Activated naive CD8-positive, alpha-beta T cell (primary cell): Measurements from ENCODE around the gene AKT1S1.

Experiments
- H3K27ac Mint-ChIP-seq: one replicate; pipeline ENCODE4 v1.8.0; 2021; ENCODE audit warnings: mixed read lengths
- H3K27me3 Mint-ChIP-seq: one replicate; pipeline ENCODE4 v1.8.0; 2021; ENCODE audit warnings: mixed read lengths
- H3K36me3 Mint-ChIP-seq: one replicate; pipeline ENCODE4 v1.8.0; 2021; ENCODE audit warnings: mixed read lengths
- H3K4me1 Mint-ChIP-seq: one replicate; pipeline ENCODE4 v1.8.0; 2021; ENCODE audit warnings: low read depth, mixed read lengths
- H3K4me3 Mint-ChIP-seq: one replicate; pipeline ENCODE4 v1.8.0; 2021; ENCODE audit warnings: mild to moderate bottlenecking, mixed read lengths
- H3K9me3 Mint-ChIP-seq: one replicate; pipeline ENCODE4 v1.8.0; 2021; ENCODE audit warnings: low read depth, mixed read lengths

Gene AKT1S1

GRCh38 chr19:49858088-49858985, 18.8 kb downstream of the AKT1S1 start:
- Mint-ChIP-seq H3K27me3 (no peaks in the 10 kb centered on the region), H3K4me1 (peaks cover 4% of the 10 kb centered on the region), H3K9me3 (no peaks in the 10 kb centered on the region), H3K27ac (no peak overlapping the region), H3K36me3 (peaks cover 2% of the 10 kb centered on the region), H3K4me3 (no peak overlapping the region)

GRCh38 chr19:49857838-49858087, 19.4 kb downstream of the AKT1S1 start:
- no peak overlapping the region for H3K27ac Mint-ChIP-seq
- H3K9me3 Mint-ChIP-seq = no peaks in the 10 kb centered on the region
- no peak overlapping the region for H3K4me3 Mint-ChIP-seq
- no peaks in the 10 kb centered on the region for H3K27me3 Mint-ChIP-seq
- H3K36me3 Mint-ChIP-seq = no peaks in the 10 kb centered on the region
- H3K4me1 Mint-ChIP-seq = peaks cover 7% of the 10 kb centered on the region

GRCh38 chr19:49857061-49857837, 19.9 kb downstream of the AKT1S1 start:
- Mint-ChIP-seq H3K27me3 (no peaks in the 10 kb centered on the region), H3K36me3 (no peaks in the 10 kb centered on the region), H3K9me3 (no peaks in the 10 kb centered on the region), H3K4me1 (peaks cover 12% of the 10 kb centered on the region), H3K4me3 (no peak overlapping the region), H3K27ac (no peak overlapping the region)

- Mint-ChIP-seq H3K4me1 (peaks cover 14% of the 10 kb centered on the region), H3K27ac (no peak overlapping the region), H3K4me3 (no peak overlapping the region), H3K27me3 (no peaks in the 10 kb centered on the region), H3K9me3 (no peaks in the 10 kb centered on the region), H3K36me3 (no peaks in the 10 kb centered on the region)
Observed at GRCh38 chr19:49856574-49857021, 20.6 kb downstream of the AKT1S1 start.

- no peaks in the 10 kb centered on the region for H3K9me3 Mint-ChIP-seq
- H3K4me3 Mint-ChIP-seq = no peak overlapping the region
- no peaks in the 10 kb centered on the region for H3K36me3 Mint-ChIP-seq
- H3K27ac Mint-ChIP-seq = no peak overlapping the region
- H3K27me3 Mint-ChIP-seq = no peaks in the 10 kb centered on the region
- peaks cover 14% of the 10 kb centered on the region for H3K4me1 Mint-ChIP-seq
Observed at GRCh38 chr19:49855676-49856573, 21.2 kb downstream of the AKT1S1 start.

GRCh38 chr19:49855277-49855675, 21.9 kb downstream of the AKT1S1 start:
- Mint-ChIP-seq H3K27ac (no peak overlapping the region), H3K9me3 (no peaks in the 10 kb centered on the region), H3K27me3 (no peaks in the 10 kb centered on the region), H3K4me3 (no peak overlapping the region), H3K4me1 (peaks cover 14% of the 10 kb centered on the region), H3K36me3 (no peaks in the 10 kb centered on the region)

GRCh38 chr19:49854378-49855263, 22.5 kb downstream of the AKT1S1 start:
- H3K27ac Mint-ChIP-seq = no peak overlapping the region

GRCh38 chr19:49853852-49854377, 23.2 kb downstream of the AKT1S1 start:
- H3K36me3 Mint-ChIP-seq = no peaks in the 10 kb centered on the region
- no peak overlapping the region for H3K4me3 Mint-ChIP-seq
- no peaks in the 10 kb centered on the region for H3K27me3 Mint-ChIP-seq
- H3K27ac Mint-ChIP-seq = peak overlapping the region; percentile 50
- peaks cover 6% of the 10 kb centered on the region for H3K9me3 Mint-ChIP-seq
- peaks cover 25% of the 10 kb centered on the region for H3K4me1 Mint-ChIP-seq

More at GRCh38 chr19:49854378-49855263, 22.5 kb downstream of the AKT1S1 start:
- H3K27me3 Mint-ChIP-seq = no peaks in the 10 kb centered on the region
- H3K36me3 Mint-ChIP-seq = no peaks in the 10 kb centered on the region
- H3K4me1 Mint-ChIP-seq = peaks cover 21% of the 10 kb centered on the region
- H3K9me3 Mint-ChIP-seq = peaks cover 4% of the 10 kb centered on the region
- no peak overlapping the region for H3K4me3 Mint-ChIP-seq

- Mint-ChIP-seq H3K4me1 (peaks cover 35% of the 10 kb centered on the region), H3K9me3 (peaks cover 6% of the 10 kb centered on the region), H3K4me3 (peak overlapping the region; percentile 89), H3K27me3 (no peaks in the 10 kb centered on the region), H3K36me3 (no peaks in the 10 kb centered on the region), H3K27ac (peak overlapping the region; percentile 81)
Observed at GRCh38 chr19:49852631-49853126, 24.5 kb downstream of the AKT1S1 start.

- Mint-ChIP-seq H3K27ac (peak overlapping the region; percentile 81), H3K4me3 (peak overlapping the region; percentile 89), H3K36me3 (no peaks in the 10 kb centered on the region)
Observed at GRCh38 chr19:49851456-49852259, 25.5 kb downstream of the AKT1S1 start.

GRCh38 chr19:49850487-49851342, 26.4 kb downstream of the AKT1S1 start, which contains the start of gene PTOV1:
Gene PTOV1, plus strand, starts transcription at chr19:49851159.
- H3K4me1 Mint-ChIP-seq = peaks cover 35% of the 10 kb centered on the region
- H3K4me3 Mint-ChIP-seq = peak within 1 kb of the TSS; percentile 89
- no peaks in the 10 kb centered on the region for H3K27me3 Mint-ChIP-seq
- H3K27ac Mint-ChIP-seq = peak within 1 kb of the TSS; percentile 92
- no peaks in the 10 kb centered on the region for H3K36me3 Mint-ChIP-seq
- H3K9me3 Mint-ChIP-seq = peaks cover 6% of the 10 kb centered on the region

More at GRCh38 chr19:49851456-49852259, 25.5 kb downstream of the AKT1S1 start:
- peaks cover 6% of the 10 kb centered on the region for H3K9me3 Mint-ChIP-seq
- no peaks in the 10 kb centered on the region for H3K27me3 Mint-ChIP-seq
- H3K4me1 Mint-ChIP-seq = peaks cover 35% of the 10 kb centered on the region

- Mint-ChIP-seq H3K9me3 (peaks cover 6% of the 10 kb centered on the region), H3K4me1 (peaks cover 35% of the 10 kb centered on the region), H3K4me3 (peak overlapping the region; percentile 89), H3K27me3 (no peaks in the 10 kb centered on the region), H3K27ac (no peak overlapping the region), H3K36me3 (no peaks in the 10 kb centered on the region)
Observed at GRCh38 chr19:49850221-49850486, 27.0 kb downstream of the AKT1S1 start.
